SJCRH30 (cell line): Measurements from ENCODE around the gene PLA2G7. TPM values are rescaled to one million over a fixed set of nuclear protein-coding genes. Genes with fewer than 3 reads are reported as not detected.

Experiments
- DNase-seq, 2 experiments: peaks; one replicate each; pipeline ENCODE4 v3.0.0-alpha.2; 2015 to 2020
- H3K27ac ChIP-seq: fragments of 250-450 bp; sonication (Bioruptor Pico); 2 replicates; pipeline ENCODE4 v1.5.1; 2020; ENCODE audit warnings: mild to moderate bottlenecking, moderate library complexity
- H3K27me3 ChIP-seq: fragments of 250-450 bp; sonication (Bioruptor Pico); 2 replicates; pipeline ENCODE4 v1.5.1; 2020; ENCODE audit warnings: mild to moderate bottlenecking, moderate library complexity
- H3K36me3 ChIP-seq: fragments of 250-450 bp; sonication (Bioruptor Pico); 2 replicates; pipeline ENCODE4 v1.5.1; 2020; ENCODE audit warnings: mild to moderate bottlenecking, moderate library complexity
- H3K4me1 ChIP-seq: fragments of 250-450 bp; sonication (Bioruptor Pico); 2 replicates; pipeline ENCODE4 v1.5.1; 2020; ENCODE audit warnings: mild to moderate bottlenecking, moderate library complexity
- H3K4me3 ChIP-seq: fragments of 250-450 bp; sonication (Bioruptor Pico); 2 replicates; pipeline ENCODE4 v1.5.1; 2020; ENCODE audit warnings: mild to moderate bottlenecking, moderate library complexity
- H3K9me3 ChIP-seq: fragments of 250-450 bp; sonication (Bioruptor Pico); replicated peaks from 2 replicates; pipeline ENCODE4 v1.5.1; 2020; ENCODE audit warnings: mild to moderate bottlenecking, moderate library complexity
- total RNA-seq: library from RNA; depleted of rRNA; stranded (reverse); fragments of >200 nt; shearing (Covaris generic); gene quantifications from 2 replicates; pipeline ENCODE4 v1.2.3, GENCODE V29; 2014; rRNA removed

The PLA2G7 gene
- total RNA-seq, 1 experiment from 2014 or later, result not detected

GRCh38 chr6:46688117-46688965 is 46.8 kb downstream of the PLA2G7 start:
- no peak for DNase-seq

DNA sequence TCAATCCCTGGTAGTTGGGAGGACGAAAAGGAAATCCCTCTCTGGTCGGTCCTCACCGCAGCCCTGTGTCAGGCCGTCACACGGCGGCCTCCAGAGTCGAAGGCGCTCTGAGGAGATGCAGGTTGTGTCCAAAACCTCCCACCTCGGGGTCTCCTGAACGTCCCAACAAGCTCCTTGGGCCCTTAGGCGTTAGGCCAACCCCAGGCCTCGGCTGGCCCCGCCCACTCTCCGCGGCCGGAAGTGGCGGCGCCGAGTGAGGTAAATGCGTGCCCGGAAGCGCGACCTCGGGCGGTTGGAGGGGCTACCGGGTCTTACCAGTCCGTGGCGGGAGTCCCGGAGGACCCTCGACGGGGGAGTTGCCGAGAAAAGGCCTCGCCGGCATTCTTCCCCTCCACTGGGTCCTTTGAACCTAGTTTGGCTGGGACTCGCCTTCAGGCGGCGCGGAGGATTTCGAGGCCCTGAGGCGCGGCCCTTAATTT is 47.5 kb downstream of the PLA2G7 start, which contains the start of gene TDRD6:
TDRD6 (plus strand) TSS at position 267 of the 479 bp plus-strand sequence. CDS start 244 bp downstream, outside the sequence.
- Histone ChIP-seq H3K4me3 (no peak within 1 kb of the TSS), H3K4me1 (peaks cover 13% of the 10 kb centered on the region), H3K27me3 (0 out of 2 replicates have a peak, but pooled peaks cover 3% of the 10 kb centered on the region), H3K27ac (no peak within 1 kb of the TSS), H3K9me3 (no peaks in the 10 kb centered on the region), H3K36me3 (no peaks in the 10 kb centered on the region)
- DNase-seq, result no peak

More at GRCh38 chr6:46688117-46688965, 46.8 kb downstream of the PLA2G7 start:
- Histone ChIP-seq H3K9me3 (no peaks in the 10 kb centered on the region), H3K4me1 (peaks cover 13% of the 10 kb centered on the region), H3K4me3 (no peak overlapping the region), H3K27ac (no peak overlapping the region), H3K27me3 (0 out of 2 replicates have a peak, but pooled peaks cover 3% of the 10 kb centered on the region), H3K36me3 (no peaks in the 10 kb centered on the region)

- no peaks in the 10 kb centered on the region for H3K9me3 ChIP-seq
- DNase-seq, result no peak
- peaks cover 5% of the 10 kb centered on the region for H3K4me1 ChIP-seq
- H3K4me3 ChIP-seq, result no peak overlapping the region
- H3K27ac ChIP-seq, result no peak overlapping the region
- H3K36me3 ChIP-seq, result no peaks in the 10 kb centered on the region
- H3K27me3 ChIP-seq, result no peaks in the 10 kb centered on the region
These were observed 50.4 kb downstream of the PLA2G7 start for GRCh38 chr6:46684771-46685170.

GRCh38 chr6:46677314-46677654 is 57.9 kb downstream of the PLA2G7 start:
- peak in 1 of 2 experiments; percentile 5 for DNase-seq
- no peaks in the 10 kb centered on the region for H3K9me3 ChIP-seq
- no peak overlapping the region for H3K4me3 ChIP-seq
- no peaks in the 10 kb centered on the region for H3K36me3 ChIP-seq
- no peak overlapping the region for H3K27ac ChIP-seq
- no peaks in the 10 kb centered on the region for H3K4me1 ChIP-seq
- H3K27me3 ChIP-seq, result no peaks in the 10 kb centered on the region

DNA sequence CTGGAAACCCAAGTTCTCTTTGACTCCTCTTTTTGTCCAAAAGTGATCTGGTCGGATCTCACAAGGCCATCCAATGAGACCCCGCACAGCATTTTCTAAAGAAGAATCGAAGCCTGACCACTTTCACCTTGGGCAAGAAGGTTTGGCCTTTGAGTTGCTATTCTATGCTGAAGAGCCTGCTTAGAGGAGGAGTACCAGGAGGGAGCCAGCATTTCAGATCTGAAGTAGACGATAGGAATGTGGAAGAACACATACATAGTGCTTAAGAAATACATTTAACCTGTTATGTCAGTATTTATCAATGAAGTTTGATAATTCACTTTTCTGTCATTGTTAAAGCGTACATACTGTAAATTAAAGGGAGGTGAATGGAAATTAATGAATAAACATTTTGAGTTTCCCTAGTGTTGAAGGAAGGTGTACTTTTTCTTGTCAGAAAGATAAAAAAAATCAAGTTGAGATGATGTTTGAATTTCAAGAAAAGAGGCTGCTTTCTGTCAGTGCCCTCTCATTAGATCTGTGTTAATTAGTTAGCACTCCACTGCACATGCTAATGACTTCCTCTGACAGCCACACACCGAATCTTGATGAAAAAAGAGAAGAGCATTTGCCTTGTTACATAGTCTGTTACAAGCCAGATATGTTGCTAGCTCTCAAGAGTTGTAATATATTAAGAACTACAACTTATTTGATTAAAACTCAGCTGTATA is 58.4 kb downstream of the PLA2G7 start:
- Histone ChIP-seq H3K27me3 (no peaks in the 10 kb centered on the region), H3K36me3 (no peaks in the 10 kb centered on the region), H3K4me3 (no peak overlapping the region), H3K27ac (no peak overlapping the region), H3K9me3 (no peaks in the 10 kb centered on the region), H3K4me1 (no peaks in the 10 kb centered on the region)
- no peak for DNase-seq

DNA sequence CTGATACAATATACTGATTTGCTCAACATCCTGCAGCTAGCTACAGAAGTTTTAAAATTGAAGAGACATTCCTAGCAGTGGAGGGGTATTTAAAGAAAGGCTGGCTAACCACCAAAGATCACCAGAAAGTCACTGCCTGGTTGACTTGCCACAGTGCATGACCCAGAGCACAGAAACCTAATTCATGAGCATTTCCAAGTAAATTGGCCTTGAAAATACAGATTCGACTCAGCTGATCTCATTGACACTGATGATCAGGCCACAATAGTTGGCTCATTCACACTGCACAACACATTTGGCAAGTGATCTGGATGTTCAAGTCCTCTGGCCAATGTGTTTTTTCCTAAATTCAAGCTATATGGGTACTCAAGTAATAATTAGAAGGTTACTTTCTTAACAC is 60.8 kb downstream of the PLA2G7 start:
- no peaks in the 10 kb centered on the region for H3K4me1 ChIP-seq
- no peak overlapping the region for H3K27ac ChIP-seq
- H3K27me3 ChIP-seq, result no peaks in the 10 kb centered on the region
- no peak overlapping the region for H3K4me3 ChIP-seq
- H3K36me3 ChIP-seq, result no peaks in the 10 kb centered on the region
- no peaks in the 10 kb centered on the region for H3K9me3 ChIP-seq
- DNase-seq, result no peak

DNA sequence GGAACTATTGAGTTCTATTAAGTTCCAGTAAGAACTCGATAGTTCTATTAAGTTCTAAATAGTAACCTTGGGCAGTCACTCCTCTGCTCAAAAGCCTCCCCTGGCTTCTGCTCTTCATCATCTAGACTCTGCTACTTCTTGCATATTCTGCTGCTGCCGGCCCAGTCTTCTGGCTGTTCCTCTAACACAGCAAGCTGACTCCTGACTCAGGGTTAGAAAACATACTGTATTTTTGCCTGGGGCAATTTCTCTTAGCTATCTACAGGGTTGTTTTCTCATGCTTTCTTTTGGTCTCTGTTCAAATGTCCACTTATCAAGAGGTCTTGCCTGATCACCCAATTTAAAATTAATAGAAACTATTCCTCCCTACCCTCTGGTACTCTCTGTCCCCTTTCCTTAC is 67.8 kb downstream of the PLA2G7 start:
- H3K36me3 ChIP-seq, result no peaks in the 10 kb centered on the region
- no peak for DNase-seq
- H3K27ac ChIP-seq, result no peak overlapping the region
- H3K4me1 ChIP-seq, result no peaks in the 10 kb centered on the region
- H3K9me3 ChIP-seq, result no peaks in the 10 kb centered on the region
- no peaks in the 10 kb centered on the region for H3K27me3 ChIP-seq
- H3K4me3 ChIP-seq, result no peak overlapping the region

GRCh38 chr6:46661483-46661882 is 73.7 kb downstream of the PLA2G7 start:
- H3K4me1 ChIP-seq, result no peaks in the 10 kb centered on the region
- H3K27me3 ChIP-seq, result no peaks in the 10 kb centered on the region
- H3K36me3 ChIP-seq, result no peaks in the 10 kb centered on the region
- no peak overlapping the region for H3K4me3 ChIP-seq
- no peak for DNase-seq
- H3K27ac ChIP-seq, result no peak overlapping the region
- H3K9me3 ChIP-seq, result no peaks in the 10 kb centered on the region

DNA sequence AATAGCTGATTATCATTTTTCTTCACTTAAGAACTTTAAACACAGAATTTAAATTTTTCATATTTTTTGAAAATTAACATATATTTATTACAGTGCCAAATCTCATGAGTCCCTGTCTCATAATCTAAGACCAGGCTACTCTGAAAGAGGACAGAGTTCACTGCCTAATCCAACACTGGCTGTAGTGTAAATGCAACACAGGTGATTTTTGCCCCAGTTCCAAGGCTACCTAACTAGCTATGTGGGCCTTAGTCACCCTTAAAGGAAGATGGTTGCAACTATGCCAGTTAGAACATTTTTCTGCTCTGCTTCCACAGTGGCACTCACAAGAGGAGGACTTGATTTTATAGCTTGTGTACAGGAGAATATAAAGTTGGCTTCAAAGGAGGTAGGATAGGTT is 77.5 kb downstream of the PLA2G7 start:
- Histone ChIP-seq H3K4me1 (no peaks in the 10 kb centered on the region), H3K9me3 (no peaks in the 10 kb centered on the region), H3K4me3 (no peak overlapping the region), H3K27ac (no peak overlapping the region), H3K36me3 (no peaks in the 10 kb centered on the region), H3K27me3 (no peaks in the 10 kb centered on the region)
- no peak for DNase-seq

DNA sequence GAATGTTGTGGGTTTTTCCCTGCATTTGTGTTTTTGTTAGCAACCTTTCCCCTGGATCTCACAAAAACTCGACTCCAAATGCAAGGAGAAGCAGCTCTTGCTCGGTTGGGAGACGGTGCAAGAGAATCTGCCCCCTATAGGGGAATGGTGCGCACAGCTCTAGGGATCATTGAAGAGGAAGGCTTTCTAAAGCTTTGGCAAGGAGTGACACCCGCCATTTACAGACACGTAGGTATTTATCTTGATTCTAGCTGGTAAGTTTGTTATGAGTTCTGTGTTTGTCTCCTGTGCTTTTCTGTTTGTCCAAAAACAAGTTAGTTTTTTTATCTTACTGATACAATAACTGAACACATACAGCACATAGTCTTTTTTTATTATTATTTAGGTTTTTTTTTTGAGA is 79.4 kb downstream of the PLA2G7 start:
- Histone ChIP-seq H3K27ac (no peak overlapping the region), H3K9me3 (no peaks in the 10 kb centered on the region), H3K36me3 (no peaks in the 10 kb centered on the region), H3K4me3 (no peak overlapping the region), H3K4me1 (0 out of 2 replicates have a peak, but pooled peaks cover 3% of the 10 kb centered on the region), H3K27me3 (no peaks in the 10 kb centered on the region)
- DNase-seq, result peak; percentile 3 to 4

Other genes starting within 250 kb of the PLA2G7 start
- gene RCAN2, start 243.9 kb downstream of the PLA2G7 start, total RNA-seq, result 0.20 and 0.43 TPM in 2 replicates
- 2.5 and 2.6 TPM in 2 replicates for gene CYP39A1, start 82.6 kb downstream of the PLA2G7 start, total RNA-seq
- 0.33 and 0.81 TPM in 2 replicates for gene SLC25A27, start 82.4 kb downstream of the PLA2G7 start, total RNA-seq
- gene TDRD6, start 47.5 kb downstream of the PLA2G7 start, total RNA-seq, result 0.10 TPM in 1 of 2 replicates, not detected in the other
- not detected in 2 replicates for gene ANKRD66, start 11.6 kb upstream of the PLA2G7 start, total RNA-seq
- gene MEP1A, start 58.0 kb upstream of the PLA2G7 start, total RNA-seq, result not detected in 2 replicates
- 0.30 and 0.35 TPM in 2 replicates for gene ADGRF5, start 186.6 kb upstream of the PLA2G7 start, total RNA-seq